GM18511 (cell line): ENCODE measurements around the gene CLDN4.

Experiments
- ATAC-seq: cut with Tn5 transposase; IDR thresholded peaks from one replicate; pipeline ENCODE4 v1.9.1; 2021; ENCODE audit warnings: mild to moderate bottlenecking, moderate library complexity; ENCODE audit not compliant: unreplicated experiment

The CLDN4 gene

DNA sequence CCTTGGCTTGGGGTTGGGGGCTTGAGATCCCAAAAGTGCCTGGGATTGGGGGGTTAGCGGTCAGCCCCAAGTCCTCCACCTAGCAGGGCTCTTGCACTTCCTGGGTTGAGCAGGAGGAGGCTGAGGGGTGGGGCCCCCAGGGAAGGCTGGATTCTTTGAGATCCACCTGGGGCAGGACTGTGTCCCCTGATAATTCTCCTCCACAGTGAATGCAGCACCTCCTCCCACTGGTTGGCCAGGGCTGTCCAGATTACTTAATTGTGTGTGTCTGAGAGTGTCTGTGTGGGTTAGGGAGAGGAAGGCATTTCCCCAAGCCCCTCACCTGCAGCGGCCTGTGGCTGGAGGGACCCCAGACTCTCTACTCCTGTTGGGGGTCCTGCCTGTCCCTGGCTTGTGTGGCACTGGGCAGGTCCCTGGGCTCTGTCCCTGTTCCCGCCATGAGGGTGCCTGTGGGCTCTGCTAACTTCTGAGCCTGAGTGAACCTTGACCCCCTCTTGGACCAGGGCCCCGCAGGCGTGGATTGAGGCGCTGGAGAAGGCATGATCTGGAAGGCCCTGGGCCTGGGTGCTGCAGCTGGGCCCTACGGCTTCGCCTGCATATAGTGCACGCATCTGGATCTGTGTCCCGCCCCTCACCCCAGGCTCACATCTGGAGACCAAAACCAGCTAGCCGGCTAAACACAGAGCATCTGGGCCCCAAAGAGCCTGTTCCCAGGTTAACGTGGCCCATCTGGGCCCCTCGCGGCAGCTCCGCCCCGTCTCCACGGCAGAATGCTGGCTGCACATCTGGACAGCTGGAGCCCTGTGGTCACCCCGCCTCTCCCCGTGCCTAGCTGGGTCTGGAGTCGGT, 40.6 kb downstream of the CLDN4 start:
- ATAC-seq = no peak

GRCh38 chr7:73872056-73872908, 41.5 kb downstream of the CLDN4 start:
- no peak for ATAC-seq

DNA sequence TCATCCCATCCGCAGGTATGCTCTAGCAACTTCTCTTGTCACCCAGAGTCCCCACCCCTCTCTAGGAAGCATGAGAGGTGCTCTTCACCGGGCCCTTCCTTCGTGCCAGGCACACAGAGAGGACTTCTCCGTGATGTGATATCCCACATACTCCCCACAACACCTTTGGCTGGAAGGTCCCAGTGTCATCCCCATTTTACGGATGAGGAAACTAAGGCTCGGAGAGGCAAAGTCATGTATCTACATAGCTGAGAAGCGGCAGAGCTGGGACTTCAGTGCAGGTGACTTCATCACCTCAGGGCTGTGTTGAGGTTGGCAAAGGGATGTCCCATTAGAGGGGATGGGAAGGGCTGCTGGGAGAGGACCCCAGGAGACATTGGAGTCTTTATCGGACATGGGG, 45.6 kb downstream of the CLDN4 start:
- ATAC-seq = no peak

DNA sequence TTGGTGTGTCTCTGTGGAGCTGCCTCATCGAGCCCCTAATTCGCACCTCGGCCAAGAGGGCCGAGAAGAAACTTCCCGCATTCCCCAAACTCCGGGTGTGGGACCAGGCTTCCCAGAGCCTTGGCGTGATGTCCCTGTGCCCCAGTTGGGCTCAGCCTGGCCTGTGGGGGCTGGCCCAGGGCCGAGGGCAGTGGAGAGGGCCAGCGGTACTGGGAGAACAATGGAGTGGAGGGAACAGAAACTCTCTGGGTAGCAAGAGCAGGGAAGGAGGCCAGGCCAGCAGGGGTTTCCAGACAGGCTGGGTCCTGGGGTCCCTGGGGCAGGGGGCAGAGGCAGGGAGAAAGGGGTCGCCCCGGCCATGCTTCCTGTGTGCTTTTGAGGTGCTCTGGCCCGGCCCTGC, 46.2 kb downstream of the CLDN4 start:
- ATAC-seq = no peak

GRCh38 chr7:73879977-73880681, 49.3 kb downstream of the CLDN4 start:
- no peak for ATAC-seq

DNA sequence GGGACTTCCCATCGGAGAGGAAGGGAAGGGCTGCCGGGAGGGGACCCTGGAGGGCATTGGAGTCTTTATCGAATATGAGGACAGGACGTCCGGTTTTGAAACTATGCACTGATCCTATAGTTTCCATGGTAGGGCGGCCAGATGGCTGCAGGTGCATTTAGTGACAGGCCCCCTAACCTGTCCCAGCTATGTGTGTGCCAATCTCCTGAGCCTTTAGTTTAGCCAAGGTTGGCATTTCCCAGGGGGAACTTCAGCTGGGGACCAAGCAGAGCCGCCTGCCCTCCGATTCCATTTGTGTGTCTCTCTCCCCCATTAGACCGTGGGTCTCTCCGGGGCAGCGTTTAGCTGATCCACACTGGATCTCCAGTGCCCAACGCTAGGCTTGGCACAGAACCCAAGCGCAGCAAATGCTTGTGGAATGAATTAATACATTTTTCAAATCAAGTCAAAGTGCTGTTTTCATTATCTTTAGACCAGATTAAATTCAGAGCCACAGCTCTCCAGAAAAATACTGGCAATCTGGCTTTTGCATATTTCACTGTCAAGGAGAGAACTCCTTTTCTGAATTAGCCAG, 50.0 kb downstream of the CLDN4 start:
- no peak for ATAC-seq

- no peak for ATAC-seq
Observed at GRCh38 chr7:73881352-73882046, 50.7 kb downstream of the CLDN4 start.

- ATAC-seq = no peak
Observed at GRCh38 chr7:73882047-73882402, 51.2 kb downstream of the CLDN4 start.
